Spleen (tissue), 7 donors: ENCODE measurements around the gene TRPM1.

ENCODE experiments used
- POLR2AphosphoS5 ChIP-seq, 3 donors: sonication (generic); formaldehyde crosslinking; IDR thresholded peaks; one replicate each; pipeline ENCODE4 v1.5.1; 2017; ENCODE audit warnings: antibody characterized with exemption in 3 of 3
- TF ChIP-seq, protein P1 (sequence below), 11 experiments: fragments of 200-600 bp in 7 of 11; fragments of 450-650 bp in 4 of 11; sonication (generic) in 4 of 11; IDR thresholded peaks in 8 of 11; conservative IDR thresholded peaks in 3 of 11; 1 replicate in 7 of 11; 2 replicates in 4 of 11; pipeline versions ENCODE4 v1.4.0 to v1.8.0; 2016 to 2021; ENCODE audit warnings: antibody characterized with exemption in 11 of 11, inconsistent platforms in 4 of 11, mild to moderate bottlenecking in 1 of 11
- donor health status: DM: no; HTN: no; CAD: no; lungs with moderate emphysema.
- donor health status: DM: no; HTN: no; CAD: no.
- donor health status: DM: no; HTN: no; CAD: no.

DNA sequence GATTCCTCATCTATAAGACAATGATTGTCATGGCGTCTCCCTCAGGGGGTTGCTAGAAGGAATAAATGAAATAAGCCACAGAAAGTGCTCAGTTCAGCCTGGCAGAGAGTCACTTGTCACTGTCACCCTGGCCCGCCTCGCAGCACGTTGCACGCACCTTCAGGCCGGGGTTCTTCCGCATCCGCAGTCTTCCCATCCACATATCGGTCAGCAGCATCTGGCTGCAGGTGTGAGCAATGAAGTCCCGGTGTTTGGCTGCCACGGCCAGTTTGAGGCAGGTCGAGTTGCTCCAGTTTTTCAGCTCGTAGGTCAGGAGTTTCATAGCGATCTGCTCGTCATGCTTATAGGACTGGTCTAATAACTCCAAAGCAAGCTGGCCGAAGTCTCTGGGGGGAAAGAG is 61.6 kb downstream of the TRPM1 start:
- TF ChIP-seq POLR2AphosphoS5 (IDR thresholded peaks at IDR 0.05): no peak
- TF ChIP-seq, protein P1, sequence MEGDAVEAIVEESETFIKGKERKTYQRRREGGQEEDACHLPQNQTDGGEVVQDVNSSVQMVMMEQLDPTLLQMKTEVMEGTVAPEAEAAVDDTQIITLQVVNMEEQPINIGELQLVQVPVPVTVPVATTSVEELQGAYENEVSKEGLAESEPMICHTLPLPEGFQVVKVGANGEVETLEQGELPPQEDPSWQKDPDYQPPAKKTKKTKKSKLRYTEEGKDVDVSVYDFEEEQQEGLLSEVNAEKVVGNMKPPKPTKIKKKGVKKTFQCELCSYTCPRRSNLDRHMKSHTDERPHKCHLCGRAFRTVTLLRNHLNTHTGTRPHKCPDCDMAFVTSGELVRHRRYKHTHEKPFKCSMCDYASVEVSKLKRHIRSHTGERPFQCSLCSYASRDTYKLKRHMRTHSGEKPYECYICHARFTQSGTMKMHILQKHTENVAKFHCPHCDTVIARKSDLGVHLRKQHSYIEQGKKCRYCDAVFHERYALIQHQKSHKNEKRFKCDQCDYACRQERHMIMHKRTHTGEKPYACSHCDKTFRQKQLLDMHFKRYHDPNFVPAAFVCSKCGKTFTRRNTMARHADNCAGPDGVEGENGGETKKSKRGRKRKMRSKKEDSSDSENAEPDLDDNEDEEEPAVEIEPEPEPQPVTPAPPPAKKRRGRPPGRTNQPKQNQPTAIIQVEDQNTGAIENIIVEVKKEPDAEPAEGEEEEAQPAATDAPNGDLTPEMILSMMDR (IDR thresholded peaks at IDR 0.05 in 8 of 11, conservative IDR thresholded peaks at IDR 0.05 in 3 of 11): no peak
